Right renal pelvis (tissue), 4 donors: Measurements from ENCODE around the gene TNNC2. TPM values are rescaled to one million over a fixed set of nuclear protein-coding genes. Genes with fewer than 3 reads are reported as not detected.

Experiments used
- DNase-seq, 4 donors: peaks; one replicate each; pipeline ENCODE4 v3.0.0-alpha.2; 2013; ENCODE audit warnings: low read depth in 4 of 4, low spot score in 3 of 4, missing footprints in 1 of 4
- polyA plus RNA-seq, 4 donors: library from polyadenylated mRNA; unstranded; fragments of 120-200 nt; gene quantifications; one replicate each; pipeline ENCODE4 v1.2.1, GENCODE V29; 2013; ENCODE audit not compliant: insufficient read length in 4 of 4

The TNNC2 gene
- polyA plus RNA-seq, 4 donors, result 0.22 to 1.1 (median 0.72) TPM

DNA sequence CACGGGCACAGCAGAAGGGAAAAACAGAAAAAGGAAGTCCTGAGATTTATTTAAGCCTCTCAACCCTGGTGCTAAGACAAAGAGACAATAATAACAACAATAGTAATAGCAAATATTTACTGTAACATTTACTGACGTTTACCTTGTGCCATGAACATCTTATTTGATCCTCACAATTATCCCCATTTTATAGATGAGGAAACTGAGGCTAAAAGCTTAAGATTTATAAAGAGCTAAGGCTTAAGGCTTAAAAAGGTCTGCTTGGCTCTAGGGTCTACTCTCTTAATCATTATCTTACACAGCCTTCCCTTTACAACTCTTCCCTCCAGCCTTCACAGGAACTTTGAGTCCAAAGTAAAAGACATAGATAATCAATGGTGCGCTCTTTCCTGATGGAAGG lies 38.8 kb downstream of the TNNC2 start:
- no peak for DNase-seq

DNA sequence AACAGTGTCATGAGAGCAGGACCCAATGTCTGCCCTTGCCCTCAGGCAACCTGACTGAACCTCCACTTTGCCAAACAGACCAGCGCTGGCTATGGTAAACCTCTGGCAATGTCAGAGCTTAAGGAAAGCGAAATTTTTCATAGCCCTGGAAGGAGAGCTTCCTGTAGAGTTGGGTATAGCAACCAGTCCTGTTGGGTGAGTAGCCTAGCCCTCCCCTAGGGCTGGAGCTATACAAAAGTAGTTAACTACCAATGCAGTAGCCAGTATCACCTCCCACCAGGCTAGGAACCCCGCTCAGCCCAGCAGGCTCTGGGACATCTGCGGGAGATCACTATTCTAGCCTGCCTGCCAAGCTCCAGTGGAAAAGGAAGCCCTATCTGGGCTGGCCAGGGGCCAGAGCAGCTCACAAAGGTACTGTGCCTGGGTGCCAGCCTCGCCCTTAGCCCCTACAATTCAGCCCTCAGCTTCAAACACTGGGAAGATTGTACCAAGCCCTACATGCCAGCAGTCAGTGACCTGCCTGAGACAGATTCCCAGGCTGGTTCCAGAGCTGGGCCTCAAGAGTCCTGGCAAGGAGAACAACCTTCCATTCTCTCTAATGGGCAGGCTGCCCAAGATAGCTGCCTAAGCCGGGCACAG lies 43.3 kb downstream of the TNNC2 start:
- no peak for DNase-seq

DNA sequence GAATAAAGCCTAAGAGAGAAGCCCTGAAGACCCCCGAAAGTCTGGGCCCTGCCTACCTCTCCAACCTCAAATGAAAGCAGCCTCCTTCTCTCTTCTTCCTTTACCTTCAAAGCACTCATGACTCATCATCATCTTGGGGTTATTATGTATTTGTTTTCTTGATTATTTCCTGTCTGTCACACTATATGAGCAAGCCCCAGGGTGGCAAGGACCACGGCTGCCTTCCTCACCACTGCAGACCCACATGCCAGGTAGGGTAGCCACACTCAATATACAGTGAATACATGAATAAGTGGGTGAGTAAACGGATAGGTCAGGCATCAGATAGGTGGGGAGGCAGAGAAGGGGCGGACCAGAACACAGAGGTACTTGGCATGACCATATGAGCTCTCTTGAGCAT lies 44.2 kb downstream of the TNNC2 start:
- DNase-seq, result no peak

DNA sequence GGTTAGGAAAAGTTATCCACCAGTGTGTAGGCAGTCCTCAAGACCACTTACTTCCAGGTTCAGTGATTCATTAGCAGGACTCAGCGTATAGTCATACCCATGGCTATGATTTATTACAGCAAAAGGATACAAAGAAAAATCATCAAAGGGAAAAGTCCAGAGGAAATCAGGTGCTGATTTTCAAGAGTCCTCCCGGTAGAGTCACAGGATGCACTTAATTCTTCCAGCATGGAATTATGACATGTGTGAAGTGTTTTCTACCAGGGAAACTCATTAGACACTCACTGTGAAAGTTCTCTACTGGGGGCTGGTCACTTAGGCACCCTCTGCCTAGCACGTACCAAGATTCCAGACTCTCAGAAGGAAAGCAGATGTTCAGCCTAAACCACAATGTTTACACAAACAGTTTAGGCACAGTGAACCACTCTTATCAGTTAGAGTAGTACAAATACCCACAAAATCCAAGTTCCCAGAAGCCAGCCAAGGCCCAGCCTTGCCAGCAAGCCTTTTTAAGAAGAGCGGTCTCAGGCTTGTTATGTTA lies 45.7 kb downstream of the TNNC2 start:
- DNase-seq, result no peak

DNA sequence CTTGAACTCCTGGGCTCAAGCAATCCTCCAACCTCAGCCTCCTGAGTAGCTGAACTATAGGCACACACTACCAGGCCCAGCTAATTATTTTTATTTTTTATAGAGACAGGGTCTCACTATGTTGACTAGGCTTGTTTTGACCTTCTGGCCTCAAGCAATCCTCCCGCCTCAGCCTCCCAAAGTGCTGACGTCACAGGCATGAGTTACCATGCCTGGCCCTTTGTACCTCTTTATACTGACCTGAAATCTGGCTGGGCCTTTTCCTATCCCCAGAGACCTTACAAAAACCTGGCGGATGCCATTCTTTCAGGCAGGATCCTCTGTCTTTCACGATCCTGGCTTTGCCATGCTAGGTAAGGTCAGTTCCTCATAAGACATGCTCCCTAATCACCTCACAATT lies 47.0 kb downstream of the TNNC2 start:
- no peak for DNase-seq

DNA sequence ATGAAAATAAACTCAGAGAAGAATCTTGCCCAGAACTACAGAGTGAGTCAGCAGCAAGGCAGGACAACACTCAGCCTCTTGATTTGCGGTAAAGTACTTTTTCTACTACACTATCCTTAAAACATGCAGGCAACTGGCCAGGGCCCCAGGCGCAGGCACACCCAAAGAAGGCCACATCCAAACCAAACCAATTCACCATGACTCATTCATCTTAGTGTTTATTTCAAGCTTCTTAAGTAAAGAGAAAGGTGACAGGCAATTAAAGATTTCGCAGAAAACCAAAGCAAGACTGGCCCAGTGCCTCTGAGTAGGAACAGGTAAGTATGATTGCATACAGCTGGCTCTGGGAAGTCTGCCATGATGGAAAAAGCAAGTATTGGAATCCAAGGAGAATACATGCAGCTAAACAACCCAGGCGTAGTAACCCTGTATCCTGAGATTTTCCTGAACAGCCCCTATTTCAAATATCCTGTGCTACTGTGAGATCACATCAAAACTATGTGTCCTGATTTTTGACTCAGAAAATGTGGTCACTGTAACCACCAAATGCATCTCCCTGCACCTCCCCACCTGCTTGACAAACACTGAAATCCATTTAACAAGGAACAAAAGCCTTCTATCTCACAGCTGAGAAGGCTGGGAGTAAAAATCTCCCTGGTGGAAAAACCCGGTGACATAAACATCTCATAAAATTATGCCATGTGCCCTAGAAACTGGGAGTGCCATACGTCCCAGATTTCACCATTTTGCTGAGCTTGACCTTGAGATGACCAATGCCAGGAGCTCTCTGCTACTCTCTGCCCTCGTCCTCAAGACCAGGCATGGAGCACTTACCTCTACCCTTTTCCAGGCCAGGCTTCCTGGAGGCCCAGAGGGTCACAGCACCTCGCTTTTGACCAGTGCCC lies 47.8 kb downstream of the TNNC2 start:
- no peak for DNase-seq

DNA sequence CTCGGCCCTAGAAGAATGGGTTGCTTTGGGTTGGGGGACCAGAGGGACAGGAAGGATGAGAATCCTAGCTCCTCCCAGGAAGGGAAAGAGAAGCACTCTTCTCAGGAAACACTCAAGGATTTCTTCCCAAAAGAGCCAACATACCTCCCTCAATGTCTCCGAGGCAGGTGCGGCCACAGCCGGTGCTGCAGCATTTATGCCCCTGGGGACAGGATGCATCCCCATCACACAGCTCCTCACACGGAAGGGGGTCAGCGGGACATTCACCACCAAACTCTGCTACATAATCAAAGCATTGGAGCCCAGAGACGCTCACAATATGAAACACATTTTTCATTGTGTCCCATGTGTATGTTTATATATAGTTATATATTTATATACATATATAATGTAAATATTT lies 50.2 kb downstream of the TNNC2 start:
- DNase-seq, result no peak

DNA sequence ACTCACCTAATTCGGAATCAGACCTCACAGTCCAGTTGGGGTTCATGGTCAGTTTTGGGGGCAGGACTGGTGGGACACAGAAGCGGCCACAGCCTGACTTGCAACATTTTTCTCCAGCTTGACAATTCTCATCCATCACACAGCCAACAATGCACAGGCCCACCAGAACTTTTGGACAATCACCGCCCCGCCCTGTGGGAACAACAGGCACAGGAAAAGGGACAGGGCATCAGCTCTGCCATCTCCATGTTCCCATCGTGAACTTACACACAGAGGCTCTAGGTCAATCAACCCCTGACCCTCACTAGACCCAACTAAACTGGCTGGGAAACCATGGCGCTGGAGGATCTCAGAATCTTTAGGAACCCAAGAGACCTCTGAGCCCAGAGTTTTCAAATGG lies 51.7 kb downstream of the TNNC2 start:
- no peak for DNase-seq

DNA sequence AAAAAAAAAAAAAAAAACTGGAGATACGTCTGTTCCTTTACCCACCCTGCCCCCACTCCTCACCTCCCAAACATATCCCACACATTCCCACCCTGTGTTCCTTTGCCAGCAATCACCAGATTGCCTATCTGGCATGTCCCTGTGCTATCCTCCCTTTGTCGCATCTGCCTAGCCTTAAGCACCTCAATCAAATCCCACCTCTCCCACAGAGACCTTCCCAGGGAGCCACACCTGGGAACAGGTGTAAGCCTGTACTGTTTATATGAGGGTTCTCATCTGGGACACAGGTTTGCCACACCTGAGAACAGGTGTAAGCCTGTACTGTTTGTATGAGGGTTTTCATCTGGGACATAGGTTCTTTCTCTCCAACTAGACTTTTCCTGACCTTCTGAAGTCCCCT lies 52.2 kb downstream of the TNNC2 start:
- DNase-seq, result no peak

Other genes starting within 250 kb of the TNNC2 start
- under 1 TPM in 2 of 4 donors, not detected in 2; 0.05 to 0.18 TPM for gene WFDC8, start 248.0 kb downstream of the TNNC2 start, polyA plus RNA-seq
- gene WFDC10A, start 197.6 kb downstream of the TNNC2 start, polyA plus RNA-seq, result not detected
- gene WFDC9, start 196.0 kb downstream of the TNNC2 start, polyA plus RNA-seq, result not detected
- under 1 TPM in 1 of 4 donors, not detected in 3; 0.10 TPM for gene WFDC11, start 157.1 kb downstream of the TNNC2 start, polyA plus RNA-seq
- not detected for gene WFDC13, start 125.3 kb downstream of the TNNC2 start, polyA plus RNA-seq
- gene WFDC10B, start 122.3 kb downstream of the TNNC2 start, polyA plus RNA-seq, result not detected
- not detected for gene SPINT4, start 105.0 kb downstream of the TNNC2 start, polyA plus RNA-seq
- 1 to 10 TPM; 1.1 to 2.1 (median 1.7) TPM for gene WFDC3, start 35.4 kb downstream of the TNNC2 start, polyA plus RNA-seq
- 10 to 100 TPM; 36.4 to 41.9 (median 38.8) TPM for gene DNTTIP1, start 35.4 kb downstream of the TNNC2 start, polyA plus RNA-seq
- gene UBE2C, start 14.7 kb downstream of the TNNC2 start, polyA plus RNA-seq, result 10 to 100 TPM; 59.9 to 72.1 (median 65.9) TPM
- gene SNX21, start 6.5 kb upstream of the TNNC2 start, polyA plus RNA-seq, result 10 to 100 TPM; 12.6 to 17.1 (median 14.3) TPM
- 10 to 100 TPM; 23.2 to 28.9 (median 24.5) TPM for gene ACOT8, start 30.1 kb upstream of the TNNC2 start, polyA plus RNA-seq
- 1 to 10 TPM; 5.1 to 5.3 (median 5.2) TPM for gene ZSWIM3, start 30.3 kb upstream of the TNNC2 start, polyA plus RNA-seq
- 10 to 100 TPM; 13.3 to 15.7 (median 15.3) TPM for gene ZSWIM1, start 53.9 kb upstream of the TNNC2 start, polyA plus RNA-seq
- gene SPATA25, start 60.3 kb upstream of the TNNC2 start, polyA plus RNA-seq, result 1 to 10 TPM; 2.8 to 3.8 (median 3.3) TPM
- 1 to 10 TPM; 4.3 to 8.2 (median 5.0) TPM for gene NEURL2, start 63.9 kb upstream of the TNNC2 start, polyA plus RNA-seq
- gene CTSA, start 64.0 kb upstream of the TNNC2 start, polyA plus RNA-seq, result 100 to 1,000 TPM; 118 to 137 (median 134) TPM
- 100 to 1,000 TPM; 143 to 178 (median 150) TPM for gene PLTP, start 84.8 kb upstream of the TNNC2 start, polyA plus RNA-seq
- 10 to 100 TPM; 48.2 to 56.2 (median 49.0) TPM for gene PCIF1, start 107.4 kb upstream of the TNNC2 start, polyA plus RNA-seq
- 10 to 100 TPM; 12.2 to 14.7 (median 12.9) TPM for gene ZNF335, start 144.9 kb upstream of the TNNC2 start, polyA plus RNA-seq
- under 1 TPM; 0.46 to 0.79 (median 0.52) TPM for gene MMP9, start 181.6 kb upstream of the TNNC2 start, polyA plus RNA-seq
- 1 to 10 TPM; 1.9 to 2.6 (median 2.2) TPM for gene SLC12A5, start 201.9 kb upstream of the TNNC2 start, polyA plus RNA-seq